ENCODE data around the gene C2orf78. TPM values are rescaled to one million over a fixed set of nuclear protein-coding genes. Genes with fewer than 3 reads are reported as not detected.

C2orf78 gene
- total and polyA plus RNA-seq, 2 donors (not counting 3 experiments of a cell fraction or from before 2014, with no cell fraction given) = not detected

Other genes starting within 250 kb of the C2orf78 start
- not detected in 2 replicates for gene NAT8, start 141.8 kb upstream of the C2orf78 start, total RNA-seq
- 0.19 and 0.25 TPM in 2 replicates for gene NAT8, start 141.8 kb upstream of the C2orf78 start, polyA plus RNA-seq
- 33.4 and 36.1 TPM in 2 replicates for gene TPRKB, start 46.8 kb upstream of the C2orf78 start, total RNA-seq
- 18.6 and 27.1 TPM in 2 replicates for gene TPRKB, start 46.8 kb upstream of the C2orf78 start, polyA plus RNA-seq
- 25.3 and 27.0 TPM in 2 replicates for gene DUSP11, start 4.1 kb upstream of the C2orf78 start, total RNA-seq
- 18.4 and 18.6 TPM in 2 replicates for gene DUSP11, start 4.1 kb upstream of the C2orf78 start, polyA plus RNA-seq
- 19.8 and 21.3 TPM in 2 replicates for gene STAMBP, start 44.8 kb downstream of the C2orf78 start, total RNA-seq
- gene STAMBP, start 44.8 kb downstream of the C2orf78 start, polyA plus RNA-seq = 18.0 and 19.0 TPM in 2 replicates
- gene ACTG2, start 108.8 kb downstream of the C2orf78 start, total RNA-seq = not detected in 2 replicates
- not detected in 2 replicates for gene ACTG2, start 108.8 kb downstream of the C2orf78 start, polyA plus RNA-seq
- 51.8 and 58.8 TPM in 2 replicates for gene DGUOK, start 142.7 kb downstream of the C2orf78 start, total RNA-seq
- gene DGUOK, start 142.7 kb downstream of the C2orf78 start, polyA plus RNA-seq = 68.7 and 77.5 TPM in 2 replicates
- gene TET3, start 200.7 kb downstream of the C2orf78 start, total RNA-seq = 14.7 and 15.6 TPM in 2 replicates
- 3.0 and 3.4 TPM in 2 replicates for gene TET3, start 200.7 kb downstream of the C2orf78 start, polyA plus RNA-seq